Dermis microvascular lymphatic vessel endothelial cell (primary cell): ENCODE results near the gene TBX18. TPM values are rescaled to one million over a fixed set of nuclear protein-coding genes. Genes with fewer than 3 reads are reported as not detected.

Source experiments
- DNase-seq, 2 donors: peaks; one replicate each; pipeline versions ENCODE4 v3.0.0 to v3.0.0-alpha.2; 2010; ENCODE audit warnings: low read depth in 2 of 2
- total RNA-seq: library from RNA; depleted of rRNA; stranded (reverse); fragments of >200 nt; gene quantifications from 2 replicates; pipeline ENCODE4 v1.2.1, GENCODE V29; 2014

The TBX18 gene
- total RNA-seq, 1 donor from 2014 or later = 1.2 TPM

DNA sequence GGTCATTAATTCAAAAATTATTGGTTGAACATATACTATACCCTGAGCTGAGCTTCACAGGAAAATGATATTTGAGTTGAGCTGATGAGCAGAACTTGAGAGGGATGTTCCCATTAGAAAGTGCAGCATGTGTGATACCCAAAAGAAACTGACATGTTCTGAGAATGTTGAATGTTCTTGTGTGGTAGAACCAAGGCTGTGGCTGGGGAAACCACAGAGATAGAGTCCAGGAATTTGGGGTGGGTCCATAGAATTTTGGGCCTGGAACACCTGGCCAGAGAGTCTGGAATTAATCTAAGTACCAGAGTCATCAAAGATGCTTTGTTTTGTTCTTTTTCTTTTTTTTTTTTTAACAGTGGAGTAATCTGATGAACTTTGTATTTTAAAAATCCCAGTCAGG is 88.7 kb downstream of the TBX18 start:
- no peak for DNase-seq

DNA sequence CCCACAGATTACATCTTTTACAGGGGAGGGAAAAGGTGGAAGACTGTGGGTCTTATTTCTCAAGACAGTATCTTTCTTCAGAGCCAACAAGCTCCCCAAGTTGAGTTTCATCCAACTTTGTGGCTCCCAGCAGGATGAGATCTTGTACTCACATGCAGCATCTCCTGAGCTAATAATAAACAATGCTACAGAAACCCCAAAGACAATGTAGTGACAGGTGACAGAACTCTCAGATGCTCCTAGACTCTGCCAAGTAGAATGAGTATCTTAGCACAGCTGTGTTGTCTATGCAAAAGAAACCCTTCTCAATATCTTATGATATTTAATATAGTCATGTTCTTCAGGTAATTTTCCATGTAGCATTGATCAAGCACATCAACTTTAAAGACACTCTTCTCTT is 90.0 kb downstream of the TBX18 start:
- DNase-seq = no peak

DNA sequence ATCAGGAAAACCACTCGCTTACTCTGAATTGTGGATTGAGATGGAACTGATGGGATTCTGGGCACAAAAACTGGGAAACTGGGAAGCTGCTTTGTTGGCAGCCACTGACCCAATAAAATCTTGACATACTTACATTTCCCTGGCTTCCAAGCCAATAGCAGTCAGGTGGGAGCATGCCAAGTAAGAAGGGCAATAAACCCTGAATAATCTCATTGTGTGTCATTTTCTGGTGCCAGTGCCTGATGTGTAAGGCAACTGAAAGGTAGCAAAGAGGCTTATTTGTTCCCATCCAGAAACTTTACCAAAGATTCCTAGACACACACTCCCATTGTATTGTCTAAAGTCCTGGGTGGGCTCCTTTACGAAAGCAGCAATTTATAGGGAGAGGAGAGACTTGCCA is 93.2 kb downstream of the TBX18 start:
- no peak for DNase-seq

DNA sequence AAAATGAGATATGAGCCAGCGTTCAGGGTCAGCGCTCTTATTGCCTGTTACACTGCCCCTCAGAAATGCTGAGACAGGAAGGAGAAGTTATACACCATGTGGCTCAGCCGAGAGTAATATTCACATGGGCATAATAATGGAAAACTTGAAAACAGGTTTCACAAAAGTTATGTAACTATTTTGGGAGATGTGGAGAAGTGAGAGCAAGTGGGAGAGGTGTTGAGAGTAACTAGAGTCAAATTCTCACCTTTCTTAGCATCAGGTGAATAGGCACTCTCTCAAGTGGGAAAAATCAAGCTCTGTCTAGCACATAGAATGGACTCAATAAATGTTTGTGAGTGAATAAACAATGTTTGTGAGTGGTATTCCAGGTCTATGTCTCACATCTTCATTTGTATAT is 94.5 kb downstream of the TBX18 start:
- no peak for DNase-seq

- peak in 1 of 2 donors; percentile 52 for DNase-seq
Observed at GRCh38 chr6:84667252-84668213, 96.9 kb downstream of the TBX18 start.

- no peak for DNase-seq
Observed at GRCh38 chr6:84665401-84665800, 99.0 kb downstream of the TBX18 start.

DNA sequence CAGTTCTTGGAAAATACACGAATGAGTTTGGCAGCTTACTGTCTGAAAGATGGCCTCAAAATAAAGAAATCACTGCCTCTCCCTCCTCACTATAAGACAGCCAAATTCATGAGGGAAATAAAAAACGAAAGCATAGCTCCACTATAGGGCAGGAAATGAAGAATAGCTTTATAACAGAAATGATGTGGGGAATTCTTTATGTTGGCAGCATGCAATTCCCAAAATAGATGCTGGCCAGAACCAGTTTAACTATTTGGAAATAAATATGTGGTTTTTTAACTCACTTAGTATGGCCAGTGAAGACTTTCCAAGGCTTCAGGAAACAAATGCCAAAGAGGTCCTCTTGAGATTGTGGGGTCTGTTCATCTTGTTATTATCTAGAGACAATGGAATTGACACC is 100.5 kb downstream of the TBX18 start:
- DNase-seq = peak in 1 of 2 donors; percentile 16

DNA sequence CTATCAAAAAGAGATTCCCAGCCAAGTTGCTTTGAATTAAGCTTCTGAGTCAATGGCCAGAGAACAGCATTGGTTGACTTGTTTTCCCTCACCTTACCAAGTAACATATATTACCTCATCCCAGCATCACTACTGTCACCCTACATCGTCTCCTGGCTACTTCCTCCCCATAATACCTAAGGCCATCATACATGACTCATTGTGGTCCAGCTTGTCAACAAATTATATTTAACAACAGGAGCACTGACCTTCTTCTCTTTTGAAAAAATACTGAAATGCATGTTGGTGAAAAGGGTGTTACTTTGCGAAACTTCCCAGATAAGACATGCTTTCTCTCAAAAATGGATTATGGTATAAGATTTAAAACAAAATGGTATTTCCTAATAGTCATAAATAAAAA is 106.9 kb downstream of the TBX18 start:
- no peak for DNase-seq

DNA sequence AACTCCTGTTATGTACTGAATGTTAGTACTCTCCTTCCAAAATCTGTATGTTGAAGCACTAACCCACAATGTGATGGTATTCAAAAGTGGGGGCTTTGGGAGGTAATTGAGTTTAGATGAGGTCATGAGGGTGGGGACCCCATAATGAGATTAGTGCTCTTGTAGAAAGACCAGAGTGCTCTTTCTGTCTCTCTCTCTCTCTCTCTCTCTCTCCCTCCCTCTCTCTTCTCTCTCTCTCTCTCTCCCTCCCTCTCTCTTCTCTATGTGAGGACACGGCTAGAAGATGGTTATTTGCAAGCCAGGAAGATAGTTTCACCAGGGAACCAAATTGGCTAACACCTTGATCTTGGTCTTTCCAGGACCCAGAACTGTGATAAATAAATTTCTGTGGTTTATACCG is 107.4 kb downstream of the TBX18 start:
- no peak for DNase-seq

DNA sequence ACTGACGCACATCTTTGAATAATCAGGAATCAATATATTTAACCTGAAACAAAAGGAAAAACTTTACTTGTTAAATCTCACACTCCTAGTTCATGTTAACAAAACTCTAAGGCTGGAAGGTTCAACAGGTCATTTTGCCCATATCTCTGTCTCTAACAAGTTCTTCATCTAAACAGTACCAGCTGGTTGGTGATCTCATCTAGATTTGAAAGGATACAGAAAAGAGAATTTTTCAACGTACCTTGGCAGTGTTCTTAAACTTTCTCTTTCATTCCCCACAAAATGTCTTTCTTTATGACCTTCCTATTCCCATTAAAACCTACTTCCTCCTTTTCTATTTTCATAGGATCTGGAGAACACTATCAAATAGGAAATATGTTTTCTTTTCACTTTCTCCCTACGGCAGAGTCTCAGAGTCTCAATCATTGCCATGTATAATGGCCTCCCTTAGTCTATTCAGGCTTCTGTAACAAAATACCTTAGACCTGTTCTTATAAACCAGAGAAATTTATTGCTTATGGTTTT is 111.3 kb downstream of the TBX18 start:
- no peak for DNase-seq

GRCh38 chr6:84652356-84653026 is 111.9 kb downstream of the TBX18 start:
- peak; percentile 89 to 93 for DNase-seq

DNA sequence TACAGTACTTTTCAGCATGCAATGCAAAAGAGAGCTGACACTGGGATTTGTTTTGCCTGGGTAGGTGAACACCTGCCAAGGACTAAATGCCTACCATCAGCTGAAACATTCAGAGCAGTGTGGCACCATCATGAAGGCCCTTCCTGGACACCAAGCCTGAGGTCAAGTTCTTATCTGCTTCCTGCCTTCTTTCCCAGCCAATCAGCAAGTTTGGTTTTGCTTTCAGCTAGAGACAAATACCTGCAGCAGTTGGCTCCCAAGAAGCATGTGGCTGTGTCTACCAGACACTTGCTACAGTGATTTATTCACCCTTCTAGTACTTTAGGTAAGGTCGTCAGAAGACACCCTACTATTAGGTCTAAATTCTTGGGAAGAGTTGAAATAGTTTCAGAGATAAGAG is 112.8 kb downstream of the TBX18 start:
- peak; percentile 16 to 28 for DNase-seq

GRCh38 chr6:84648444-84648843 is 116.0 kb downstream of the TBX18 start:
- DNase-seq = no peak

GRCh38 chr6:84645563-84646266 is 118.7 kb downstream of the TBX18 start:
- DNase-seq = peak in 1 of 2 donors; percentile 66

GRCh38 chr6:84645000-84645399 is 119.4 kb downstream of the TBX18 start:
- peak in 1 of 2 donors; percentile 70 for DNase-seq

DNA sequence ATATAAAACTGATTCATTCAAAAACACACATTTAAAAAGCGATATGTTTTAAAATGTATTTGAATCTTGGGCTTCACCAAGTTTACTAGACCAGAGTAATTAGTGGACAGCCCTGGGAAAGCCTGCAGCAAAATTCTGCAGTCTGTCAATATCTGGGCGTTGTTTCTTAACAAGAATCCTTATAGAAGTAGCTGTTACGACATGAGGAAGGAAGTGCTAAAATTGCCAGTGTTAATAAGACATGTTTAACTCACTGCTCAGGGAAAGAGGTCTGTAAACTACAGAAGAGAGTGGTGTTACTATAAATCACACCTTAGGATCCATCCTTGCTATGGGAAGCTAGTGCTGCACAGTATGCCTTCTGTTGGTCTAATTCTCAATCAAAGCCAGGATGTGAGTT is 120.6 kb downstream of the TBX18 start:
- peak in 1 of 2 donors; percentile 30 for DNase-seq

- no peak for DNase-seq
Observed at GRCh38 chr6:84641076-84641475, 123.3 kb downstream of the TBX18 start.

GRCh38 chr6:84639396-84639795 is 125.0 kb downstream of the TBX18 start:
- DNase-seq = no peak

GRCh38 chr6:84638286-84638685 is 126.1 kb downstream of the TBX18 start:
- DNase-seq = no peak
